Stimulated activated CD4-positive, alpha-beta T cell treated with anti-CD3 and anti-CD28 coated beads, Interleukin-4, amount 100 ng/mL, for 4 hours (primary cell): Measurements from ENCODE around the gene FCN3.

Experiments used
- DNase-seq, 2 experiments: peaks; one replicate each; pipeline ENCODE4 v3.0.0-alpha.2; 2020

The FCN3 gene

DNA sequence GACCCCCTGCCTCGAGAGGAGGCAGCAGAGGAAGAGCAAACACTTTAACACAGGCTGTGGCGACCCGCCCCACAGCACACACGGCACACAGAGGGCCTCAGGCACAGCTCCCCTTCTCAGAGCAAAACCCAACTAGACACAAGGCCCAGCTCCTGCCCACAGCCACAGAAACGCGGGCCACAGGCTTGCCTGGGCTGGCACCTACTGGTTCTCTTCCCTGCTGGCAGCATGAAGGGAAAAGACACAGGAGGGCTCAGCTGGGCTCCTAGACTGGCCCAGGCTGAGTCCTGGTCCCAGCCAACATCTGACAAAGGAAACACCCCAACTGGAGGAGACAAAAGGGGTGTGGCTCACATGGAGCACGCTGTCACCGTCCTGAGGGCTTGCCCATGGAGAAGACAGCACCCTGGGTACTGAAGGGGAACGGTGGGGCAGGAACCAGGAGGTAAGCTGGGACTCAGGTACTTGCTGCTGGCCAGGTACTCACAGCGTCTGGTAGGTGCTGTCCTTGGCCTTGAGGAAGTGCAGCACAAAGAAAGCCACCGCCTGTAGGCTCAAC lies 5.0 kb upstream of the FCN3 start:
- DNase-seq = no peak

DNA sequence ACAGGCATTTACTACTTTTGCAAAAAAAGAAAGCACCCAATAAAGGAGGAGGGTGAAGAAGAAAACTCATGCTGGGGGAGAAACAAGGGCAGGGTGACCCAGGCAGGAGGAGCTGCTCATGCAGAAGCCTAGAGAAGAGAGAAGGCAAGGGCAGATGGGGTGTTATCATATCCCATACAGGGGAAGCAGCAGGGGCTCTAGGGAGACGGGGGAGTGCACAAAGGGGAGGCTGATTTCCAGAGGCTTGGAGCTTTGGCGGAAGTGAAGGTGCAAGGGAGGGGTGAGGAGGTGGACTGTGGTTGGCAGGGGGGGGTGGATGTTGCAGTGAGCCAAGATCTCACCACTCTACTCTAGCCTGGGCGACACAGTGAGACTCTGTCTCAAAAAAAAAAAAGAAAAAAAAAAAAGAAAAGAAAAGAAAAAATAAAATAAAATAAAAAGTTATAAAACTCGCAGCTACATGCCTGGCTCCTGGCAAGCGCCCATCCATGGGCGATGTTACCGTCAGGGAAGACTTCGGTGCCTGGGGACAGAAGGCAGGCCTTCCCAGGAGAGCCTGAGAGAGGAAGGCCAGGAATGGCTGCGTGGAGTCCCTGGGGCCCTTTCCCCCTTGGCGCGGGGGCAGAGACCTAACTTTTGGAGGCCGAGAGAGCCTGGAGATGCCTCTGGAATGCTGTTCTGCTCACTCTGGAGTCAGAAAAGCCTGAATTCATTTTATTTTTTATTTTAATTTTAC lies 3.3 kb upstream of the FCN3 start:
- no peak for DNase-seq

DNA sequence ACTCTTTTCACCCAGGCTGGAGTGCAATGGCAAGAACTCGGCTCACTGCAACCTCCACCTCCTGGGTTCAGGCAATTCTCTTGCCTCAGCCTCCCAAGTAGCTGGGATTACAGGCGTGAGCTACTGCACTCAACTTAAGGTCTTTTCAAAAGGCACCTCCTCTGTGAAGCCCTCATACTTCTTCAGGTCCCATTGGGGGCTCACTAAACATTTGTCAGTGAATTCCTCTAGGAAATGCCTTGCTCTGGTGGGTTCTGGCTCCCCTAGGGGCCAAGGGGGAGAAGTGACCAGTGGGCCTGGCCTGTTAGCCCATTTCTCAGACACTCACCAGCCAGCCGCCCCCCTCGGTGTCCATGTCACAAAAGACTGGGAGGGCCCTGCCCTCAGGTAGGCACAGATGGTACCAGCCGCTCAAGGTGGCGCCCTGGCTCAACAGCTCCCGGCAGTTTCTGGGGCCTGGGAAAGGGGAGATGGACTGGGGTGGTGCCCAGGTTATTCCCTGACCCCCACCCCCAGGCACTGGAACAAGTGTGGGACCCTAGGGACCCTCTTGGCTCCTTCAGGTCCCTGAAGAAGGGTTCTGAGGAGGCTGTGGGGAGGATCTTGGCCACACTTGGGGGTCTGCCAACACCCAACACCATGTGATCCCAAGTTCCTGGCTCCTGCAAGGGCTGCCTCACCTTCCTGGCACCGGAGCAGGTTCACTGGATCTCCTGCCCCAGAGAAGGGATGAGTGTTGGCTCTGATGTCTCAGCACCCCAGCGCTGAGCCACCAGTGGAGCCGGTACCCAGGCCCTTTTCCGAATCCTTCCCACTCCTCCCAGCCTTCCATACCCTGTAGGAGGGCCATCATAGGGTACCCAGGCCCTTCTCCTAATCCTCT lies 1.6 kb downstream of the FCN3 start:
- DNase-seq = no peak

DNA sequence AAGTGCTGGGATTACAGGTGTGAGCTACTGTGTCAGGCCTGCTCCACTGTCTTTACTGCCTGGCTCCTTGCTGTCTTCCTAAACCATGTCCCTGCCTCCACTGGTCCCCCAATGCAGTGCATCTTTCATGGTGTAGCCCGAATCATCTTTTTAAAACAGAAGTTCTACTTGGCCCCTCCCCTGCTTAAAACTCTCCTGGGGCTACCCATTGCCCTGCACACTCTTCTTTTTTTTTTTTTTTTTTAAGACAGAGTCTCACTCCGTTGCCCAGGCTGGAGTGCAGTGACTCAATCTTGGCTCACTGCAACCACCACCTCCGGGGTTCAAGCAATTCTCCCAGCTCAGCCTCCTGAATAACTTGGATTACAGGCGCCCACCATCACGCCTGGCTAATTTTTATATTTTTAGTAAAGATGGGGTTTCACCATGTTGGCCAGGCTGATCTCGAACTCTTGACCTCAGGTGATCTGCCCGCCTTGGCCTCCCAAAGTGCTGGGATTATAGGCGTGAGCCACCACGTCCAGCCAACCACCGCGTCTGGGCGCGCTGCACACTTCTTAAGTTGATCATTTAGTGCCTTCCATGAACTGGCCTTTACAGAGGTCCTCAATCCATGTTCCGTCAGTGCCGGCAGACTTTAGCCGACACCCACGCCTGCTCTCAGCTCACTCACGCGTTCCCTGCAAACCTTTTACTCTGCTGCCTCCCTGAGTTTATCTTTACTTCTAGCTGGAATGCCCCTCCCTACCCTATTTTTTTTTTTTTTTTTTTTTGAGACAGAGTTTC lies 2.4 kb downstream of the FCN3 start:
- no peak for DNase-seq

DNA sequence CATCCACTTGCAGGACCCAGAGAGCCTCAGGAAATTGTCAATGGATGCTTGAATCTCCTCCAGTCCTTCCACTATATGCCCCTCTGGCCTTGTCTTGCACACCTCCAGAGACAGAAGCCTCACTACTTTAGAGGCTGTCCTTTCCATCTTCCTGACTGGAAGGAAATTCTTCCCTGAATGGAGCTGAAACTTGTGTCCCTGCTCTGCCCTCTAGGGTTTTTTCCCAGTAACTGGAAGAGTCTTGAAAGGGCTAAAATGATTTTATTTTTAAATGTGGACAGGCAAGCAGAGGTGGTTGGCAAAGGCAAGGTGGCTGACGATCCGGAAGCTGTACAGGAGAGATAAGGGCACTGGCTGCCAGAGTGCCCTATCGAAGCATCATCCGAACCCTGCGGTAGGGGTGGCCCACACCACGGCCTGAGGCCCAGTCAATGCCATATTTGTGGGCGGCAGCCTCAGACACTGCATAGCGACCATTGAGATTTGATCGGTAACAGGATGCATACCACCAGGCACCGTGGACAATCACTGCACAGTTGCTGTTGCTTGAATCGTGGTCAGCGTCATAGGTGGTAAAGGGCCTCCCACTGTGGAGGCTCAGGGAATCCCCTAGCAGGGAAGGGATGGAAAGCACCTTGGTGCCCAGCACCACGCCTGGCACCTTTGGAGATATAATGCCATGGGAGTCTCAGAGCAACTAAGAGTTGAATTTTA lies 5.6 kb downstream of the FCN3 start:
- DNase-seq = no peak

DNA sequence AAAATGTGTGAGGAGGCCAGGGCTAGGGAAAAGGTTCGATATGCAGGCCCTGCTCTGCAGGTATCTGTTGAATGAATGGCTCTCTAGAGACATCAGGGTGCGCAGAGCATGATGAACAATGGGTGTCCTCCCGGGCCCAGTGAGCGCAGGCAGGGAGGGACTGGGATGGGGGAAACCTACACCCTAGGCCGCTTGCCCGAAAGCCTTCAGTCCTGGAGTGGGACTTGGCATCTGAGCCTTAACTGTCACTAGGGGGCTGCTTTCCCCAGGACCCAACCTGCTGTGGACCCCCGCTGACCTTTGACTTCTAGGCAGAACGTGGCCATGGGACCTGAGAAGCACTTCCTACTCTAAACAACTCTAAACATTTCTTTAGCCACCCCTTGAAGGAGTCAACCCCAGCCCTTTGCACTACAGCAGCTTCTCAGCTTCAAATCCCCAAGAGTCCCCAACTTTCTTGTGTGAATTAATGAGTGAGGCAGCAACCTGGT lies 7.4 kb downstream of the FCN3 start:
- no peak for DNase-seq

DNA sequence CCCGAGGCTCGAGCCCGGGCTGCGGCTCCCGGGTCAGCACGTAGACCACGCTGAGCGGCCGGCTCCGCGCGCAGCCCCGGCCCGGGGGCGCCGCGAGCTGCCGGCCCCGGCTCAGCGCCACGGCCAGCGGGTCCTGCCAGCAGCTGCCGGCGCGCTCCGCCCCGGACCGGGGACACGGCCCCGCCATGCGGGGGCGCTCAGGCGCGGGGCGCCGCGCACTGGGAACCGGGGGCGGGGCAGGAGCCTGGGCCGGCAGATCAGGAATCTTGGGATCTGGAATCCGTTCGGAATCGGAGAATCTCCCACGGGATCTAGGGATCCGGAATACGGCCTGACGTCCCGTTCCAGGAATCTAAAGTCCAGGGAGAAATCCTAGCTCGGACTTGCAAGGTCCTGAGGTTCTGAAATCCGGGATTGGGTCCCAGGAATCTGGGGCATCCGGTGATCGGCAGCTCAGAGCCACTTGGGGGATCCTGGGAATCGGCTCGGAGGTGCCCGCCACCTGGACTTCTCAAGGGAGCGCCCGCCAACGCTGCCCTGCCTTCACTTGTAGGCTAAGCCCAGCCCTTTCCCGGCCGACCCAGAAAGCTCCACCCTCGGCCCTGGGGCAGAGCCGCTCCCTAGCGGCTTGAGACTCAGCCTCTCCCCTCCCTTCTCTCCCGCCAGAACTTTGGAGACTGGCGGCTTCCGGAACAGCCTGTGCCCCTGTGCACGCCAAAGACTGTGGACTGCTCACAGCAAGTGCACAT lies 8.0 kb downstream of the FCN3 start, which contains the start of gene MAP3K6:
MAP3K6 (minus strand) TSS at position 551 of the 749 bp plus-strand sequence; CDS start at position 187, 364 bp downstream.
- DNase-seq = peak in 1 of 2 experiments; percentile 32

DNA sequence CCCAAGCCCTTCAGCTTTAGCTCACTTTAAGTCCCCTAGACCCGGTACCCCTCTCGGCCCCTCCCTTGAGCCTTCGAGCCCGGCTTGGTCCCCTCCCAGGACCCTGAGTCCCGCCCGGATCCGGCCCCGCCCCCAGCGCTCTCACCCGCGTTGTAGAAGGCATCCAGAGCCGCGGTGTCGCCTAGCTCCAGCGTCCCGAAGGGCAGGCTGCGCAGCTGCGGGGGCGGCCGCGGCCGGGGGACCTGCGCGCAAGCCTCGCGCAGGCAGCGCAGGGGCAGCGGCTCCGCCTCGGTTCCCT lies 8.6 kb downstream of the FCN3 start:
- DNase-seq = peak; percentile 62 to 72

DNA sequence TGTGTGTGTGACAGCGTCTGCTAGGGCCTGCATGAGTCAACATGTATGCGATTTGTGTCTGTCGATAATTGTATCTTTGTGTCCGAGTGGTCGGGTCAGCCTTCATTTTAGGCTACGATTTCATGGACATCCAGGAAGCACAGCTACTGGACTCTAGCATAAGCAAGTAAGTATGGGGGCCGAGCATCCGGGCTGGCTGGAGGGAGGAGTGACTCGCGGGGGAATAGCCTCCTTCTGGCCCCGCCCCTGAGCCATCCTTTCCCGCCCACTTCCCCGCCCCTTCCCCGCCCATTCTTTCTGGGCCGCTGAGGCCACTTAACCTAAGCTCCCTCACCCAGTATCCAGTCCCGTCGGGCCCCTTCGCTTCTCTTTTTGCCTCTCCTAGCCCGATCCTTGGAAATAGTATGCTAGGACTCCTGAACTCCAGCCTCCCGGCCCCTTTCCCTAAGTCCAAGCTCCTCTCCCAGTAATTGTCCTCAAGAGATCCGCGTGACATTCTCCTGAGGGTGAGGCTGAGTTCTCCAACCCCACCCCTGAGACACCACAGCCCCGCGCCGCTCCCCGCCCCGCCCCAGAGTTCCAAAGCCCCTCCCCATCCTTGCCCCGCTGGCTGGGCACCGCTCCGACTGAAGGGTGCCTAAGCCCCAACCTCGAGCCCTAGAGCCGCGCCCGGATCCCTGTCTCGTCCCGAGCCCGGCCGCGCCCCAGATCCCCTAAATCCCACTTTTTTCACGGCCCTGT lies 9.1 kb downstream of the FCN3 start:
- peak; percentile 65 to 78 for DNase-seq

DNA sequence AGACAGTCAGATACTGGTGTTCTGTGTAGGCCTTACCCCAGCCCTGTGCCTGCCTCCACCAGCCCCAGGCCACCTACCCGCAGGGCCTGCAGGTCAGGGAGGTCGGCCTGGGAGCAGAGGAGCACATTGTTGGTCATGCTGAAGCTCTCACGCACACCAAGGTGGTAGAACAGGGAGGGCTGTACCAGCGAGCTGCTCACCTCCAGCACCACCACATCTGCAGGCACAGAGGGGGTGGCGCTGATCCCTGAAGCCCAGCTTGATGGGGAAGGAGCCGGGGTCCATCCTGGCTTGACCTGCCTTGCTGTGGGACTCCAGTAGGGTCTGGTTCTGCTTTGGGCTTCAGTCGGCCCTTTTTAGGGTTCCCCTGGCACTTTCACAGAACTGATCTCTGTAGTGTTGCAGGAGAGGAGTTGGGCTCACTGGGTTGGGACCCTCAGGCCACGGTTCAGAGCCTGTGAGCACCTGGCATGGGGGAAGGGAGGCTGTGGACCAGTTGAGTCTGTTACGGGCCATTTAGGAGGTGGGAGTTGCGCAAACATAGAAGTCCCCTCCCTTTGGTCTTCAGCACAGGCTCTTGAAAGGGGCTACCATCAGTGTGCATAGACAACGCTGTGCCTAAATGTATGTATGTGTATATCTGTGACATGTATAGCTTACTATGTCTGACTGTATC lies 9.8 kb downstream of the FCN3 start:
- no peak for DNase-seq

DNA sequence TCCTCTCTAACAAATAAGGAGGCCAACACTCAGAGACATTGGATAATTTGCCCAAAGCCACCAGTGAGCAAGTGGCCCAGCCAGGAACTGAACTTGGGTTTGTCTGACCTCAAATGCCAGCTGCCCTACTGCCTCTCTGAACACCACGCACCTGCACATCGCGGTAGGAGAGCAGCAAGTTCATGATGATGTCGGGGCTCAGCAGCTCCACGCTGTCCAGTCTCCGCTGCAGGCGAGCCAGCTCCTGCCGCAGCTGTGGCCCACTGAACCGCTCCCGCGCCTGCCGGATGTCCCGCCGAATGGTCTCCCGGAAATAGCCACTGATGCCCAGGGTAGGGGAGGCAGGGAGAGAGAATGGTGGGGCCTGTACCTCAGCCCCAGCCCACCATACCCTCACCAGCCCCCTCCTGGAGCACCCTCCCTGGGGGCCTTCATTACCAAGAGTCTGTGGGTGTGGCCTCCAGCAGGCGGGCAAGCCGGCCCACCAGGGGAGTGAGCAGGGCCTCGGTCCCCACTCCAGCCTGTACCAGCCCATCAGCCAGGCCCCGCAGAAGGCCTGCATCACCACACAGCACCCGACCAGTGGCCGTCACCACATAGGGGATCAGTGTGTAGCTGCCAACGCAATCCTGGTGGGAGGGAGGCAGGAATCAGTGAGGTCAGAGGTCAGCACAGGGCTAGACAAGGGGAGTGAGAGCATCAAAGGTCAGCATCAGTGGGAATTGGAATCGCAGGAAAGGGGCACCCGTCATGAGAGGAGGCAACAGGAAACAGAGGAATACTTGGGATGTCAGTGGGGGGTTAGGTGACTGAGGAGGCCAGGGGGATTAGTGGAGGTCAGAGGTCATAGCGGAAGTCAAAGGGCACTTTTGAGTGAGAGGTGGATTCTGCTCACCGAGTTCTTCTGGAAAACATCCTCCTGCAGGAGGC lies 10.6 kb downstream of the FCN3 start:
- DNase-seq = no peak

DNA sequence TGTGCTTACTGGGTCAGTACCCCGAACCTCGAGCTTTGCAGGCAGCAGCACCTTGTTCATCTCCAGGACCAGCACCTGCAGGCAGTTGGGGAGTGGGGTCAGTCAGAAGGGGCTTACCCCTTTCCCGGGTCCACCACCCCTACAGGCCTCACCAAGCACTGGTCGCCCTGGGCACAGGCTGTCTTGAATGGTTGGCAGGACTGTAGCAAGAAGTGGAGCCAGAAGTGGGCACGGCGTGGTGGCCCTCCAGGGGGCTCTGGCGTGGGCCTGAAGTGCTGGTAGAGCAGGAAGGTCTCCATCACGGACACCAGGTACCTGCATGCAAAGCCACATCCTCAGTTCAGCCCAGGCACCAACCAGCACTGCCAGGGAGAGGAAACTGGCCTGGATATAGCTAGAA lies 13.1 kb downstream of the FCN3 start:
- no peak for DNase-seq

DNA sequence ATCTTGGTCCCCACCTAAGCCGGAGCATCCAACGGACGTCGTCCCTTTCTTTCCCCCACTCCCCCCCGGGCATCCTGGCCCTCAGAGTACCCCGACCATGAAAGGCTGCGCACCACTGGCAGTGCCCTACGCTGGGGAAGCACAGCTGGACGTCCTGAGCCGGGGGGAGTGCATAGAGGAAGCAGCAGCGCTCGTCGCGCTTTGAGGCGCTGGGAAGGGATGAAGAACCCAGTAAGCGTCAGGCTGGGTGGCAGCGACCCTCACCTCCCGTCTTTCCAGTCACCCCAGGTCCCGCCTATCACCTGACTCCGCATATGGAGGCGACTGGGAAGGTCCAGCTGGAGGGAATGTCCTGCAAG lies 13.6 kb downstream of the FCN3 start:
- DNase-seq = no peak

DNA sequence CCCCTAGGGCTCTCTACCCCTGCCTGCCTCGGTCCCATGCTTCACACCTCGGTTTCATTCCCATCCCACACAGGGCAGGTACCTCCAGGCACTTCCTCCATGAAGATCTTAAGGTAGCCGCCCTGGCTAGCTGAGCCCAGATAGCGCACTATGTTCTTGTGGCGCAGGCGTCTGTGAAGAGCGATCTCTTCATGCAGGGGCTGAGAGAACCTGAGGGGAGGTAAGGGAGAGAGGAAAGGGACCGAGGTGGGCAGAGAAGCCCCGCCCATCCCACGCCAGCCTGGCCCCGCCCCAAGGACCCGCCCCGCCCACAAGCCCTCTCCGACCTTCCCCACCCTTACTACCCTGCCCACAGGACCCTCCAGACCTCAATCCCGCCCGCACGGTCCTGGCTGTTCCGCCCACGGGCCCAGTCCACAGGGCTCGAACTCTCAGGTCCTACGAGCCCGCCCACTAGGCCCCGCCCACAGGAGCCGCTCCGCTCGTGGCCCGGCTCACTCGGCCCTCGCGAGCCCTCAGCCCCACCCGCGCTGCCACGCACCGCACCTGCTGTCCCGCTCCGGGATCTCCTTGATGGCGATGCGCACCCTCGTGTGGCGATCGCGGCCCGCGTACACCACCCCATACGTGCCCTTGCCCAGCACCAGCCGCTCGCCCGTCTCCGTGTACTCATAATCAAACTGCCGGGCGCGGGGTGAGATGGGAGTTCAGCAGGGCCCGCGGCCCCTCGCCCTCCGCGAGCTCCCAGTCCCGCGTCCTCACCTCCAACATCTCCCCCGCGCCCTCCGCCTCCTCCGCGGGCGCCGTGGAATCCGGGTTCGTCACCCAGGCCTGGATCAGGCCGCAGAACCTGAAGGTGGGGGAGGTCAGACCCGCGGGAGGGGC lies 14.2 kb downstream of the FCN3 start:
- peak; percentile 37 to 39 for DNase-seq

DNA sequence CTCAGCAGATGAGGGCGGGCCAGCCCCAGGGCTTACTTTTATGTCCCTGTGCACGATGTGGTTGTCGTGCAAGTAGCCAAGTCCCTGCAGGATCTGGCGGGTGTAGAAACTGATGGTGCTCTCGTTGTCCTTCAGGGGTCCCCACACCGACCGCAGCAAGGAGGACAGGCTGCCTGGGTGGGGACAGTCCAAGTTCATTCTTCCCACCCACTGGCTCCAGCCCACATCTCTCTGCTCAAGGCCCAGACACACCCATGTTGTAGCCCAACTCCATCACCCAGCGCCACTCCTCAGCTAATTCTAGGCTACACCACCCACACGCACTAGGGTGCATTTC lies 14.8 kb downstream of the FCN3 start:
- no peak for DNase-seq

DNA sequence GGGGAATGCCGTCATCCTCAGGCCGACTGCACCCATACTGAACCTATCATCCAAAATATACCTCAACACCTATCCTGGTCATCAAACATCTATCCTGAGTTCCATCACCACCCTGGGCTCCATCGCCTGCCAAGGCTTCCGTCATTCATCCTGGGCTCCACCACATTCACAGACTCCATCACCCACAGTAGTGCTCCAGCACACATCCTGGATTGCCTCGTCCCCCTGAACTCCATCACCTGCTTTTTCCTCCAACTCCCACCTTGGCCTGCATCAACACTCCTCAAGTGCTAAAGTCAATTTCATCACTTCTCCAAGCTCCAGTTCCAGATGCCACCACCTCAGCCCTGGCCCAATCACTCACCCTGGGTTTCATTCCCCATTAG lies 15.7 kb downstream of the FCN3 start:
- no peak for DNase-seq

DNA sequence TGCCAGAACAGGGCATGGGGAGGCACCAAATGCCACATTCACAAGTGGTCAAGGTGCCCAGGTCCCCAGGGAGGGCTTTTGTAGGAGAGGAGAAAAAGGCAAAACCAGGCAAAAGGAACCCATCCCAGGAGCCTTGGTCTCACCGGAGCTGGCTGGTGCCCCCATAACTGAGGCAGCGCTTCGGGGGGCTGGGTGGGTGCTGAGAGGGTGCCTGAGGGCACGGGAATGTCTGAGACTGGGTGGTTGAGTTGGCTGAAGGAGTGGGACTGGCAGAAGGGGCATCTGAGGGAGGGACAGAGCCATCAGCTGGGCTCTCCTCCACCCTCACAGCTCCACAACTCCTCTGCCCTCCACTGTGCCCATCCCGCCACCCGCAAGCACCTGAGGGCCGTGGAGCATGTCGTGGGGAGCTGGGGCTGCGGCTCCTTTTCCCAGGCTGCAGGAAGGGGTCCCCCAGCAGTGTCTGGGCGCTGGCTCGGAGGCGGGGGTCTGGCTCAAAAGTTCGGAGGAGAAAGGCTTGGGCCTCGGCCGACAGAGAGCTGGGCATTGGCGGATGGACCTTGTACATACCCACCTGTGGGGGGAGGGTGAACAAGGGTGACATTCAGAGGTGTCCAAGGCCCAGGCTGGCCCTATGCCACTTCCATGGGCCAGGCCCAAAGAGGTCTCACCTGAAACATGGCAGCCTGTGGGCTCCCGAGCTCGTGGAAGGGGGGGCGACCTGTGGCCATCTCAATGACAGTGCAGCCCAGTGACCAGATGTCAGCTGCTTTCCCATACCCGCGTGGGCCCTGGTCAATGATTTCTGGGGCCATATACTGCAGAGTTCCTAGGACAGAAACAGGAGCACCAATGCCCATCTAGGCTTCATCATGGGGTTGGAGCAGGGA lies 16.3 kb downstream of the FCN3 start:
- DNase-seq = no peak
